Smooth muscle cell (in vitro differentiated cells): ENCODE measurements around the gene TFEB. TPM values are rescaled to one million over a fixed set of nuclear protein-coding genes. Genes with fewer than 3 reads are reported as not detected.

Experiments
- DNase-seq: peaks from one replicate; lab custom pipeline; 2025; ENCODE audit not compliant: unreplicated experiment; lab: John Stamatoyannopoulos, UW
- H2AFZ ChIP-seq: fragments of 200-600 bp; sonication (generic); 2 replicates; pipeline ENCODE4 v1.6.0; 2016; ENCODE audit warnings: antibody characterized with exemption, low read depth, mild to moderate bottlenecking
- H3F3A ChIP-seq: fragments of 200-600 bp; sonication (generic); 2 replicates; pipeline ENCODE4 v1.6.0; 2017; ENCODE audit warnings: antibody characterized with exemption, low read depth
- H3K27ac ChIP-seq: fragments of 200-600 bp; sonication (generic); 2 replicates; pipeline ENCODE4 v1.5.1; 2016; ENCODE audit warnings: low read depth, mild to moderate bottlenecking
- H3K27me3 ChIP-seq: fragments of 200-600 bp; sonication (generic); 2 replicates; pipeline ENCODE4 v1.6.1; 2016; ENCODE audit warnings: low read depth, mild to moderate bottlenecking
- H3K36me3 ChIP-seq: fragments of 200-600 bp; sonication (generic); 2 replicates; pipeline ENCODE4 v1.5.1; 2016; ENCODE audit warnings: low read depth
- H3K4me1 ChIP-seq: fragments of 200-600 bp; sonication (generic); 2 replicates; pipeline ENCODE4 v1.5.1; 2016; ENCODE audit warnings: low read depth
- H3K4me2 ChIP-seq: fragments of 200-600 bp; sonication (generic); 2 replicates; pipeline ENCODE4 v1.6.0; 2016; ENCODE audit warnings: mild to moderate bottlenecking
- H3K4me3 ChIP-seq: fragments of 200-600 bp; sonication (generic); 2 replicates; pipeline ENCODE4 v1.5.1; 2016; ENCODE audit warnings: mild to moderate bottlenecking
- H3K79me2 ChIP-seq: fragments of 200-600 bp; sonication (generic); 2 replicates; pipeline ENCODE4 v1.6.0; 2016; ENCODE audit warnings: low read depth, mild to moderate bottlenecking
- H3K9ac ChIP-seq: fragments of 200-600 bp; sonication (generic); 2 replicates; pipeline ENCODE4 v1.6.0; 2016; ENCODE audit warnings: low read depth
- H3K9me3 ChIP-seq: fragments of 200-600 bp; sonication (generic); replicated peaks from 2 replicates; pipeline ENCODE4 v1.5.1; 2016; ENCODE audit warnings: low read depth
- H4K20me1 ChIP-seq: fragments of 200-600 bp; sonication (generic); 2 replicates; pipeline ENCODE4 v1.6.0; 2016; ENCODE audit warnings: low read depth
- WGBS: methylation state at CpG from one replicate; pipeline ENCODE4 v1.1.7; 2016; ENCODE audit warnings: low lambda C conversion rate; 5-methylcytosine and 5-hydroxymethylcytosine counted together
- polyA plus RNA-seq: library from polyadenylated mRNA; unstranded; fragments of >200 nt; fragmentation: Nextera tagmentation; extraction: Ambion mirVana; gene quantifications from 2 replicates; pipeline ENCODE4 v1.2.1, GENCODE V29; 2016
- total RNA-seq: library from RNA; depleted of rRNA; stranded (reverse); fragments of >200 nt; gene quantifications from 2 replicates; pipeline ENCODE4 v1.2.3, GENCODE V29; 2014
- TF ChIP-seq, protein P1 (sequence below): fragments of 200-600 bp; sonication (generic); IDR thresholded peaks from 2 replicates; pipeline ENCODE4 v1.5.1; 2017; ENCODE audit warnings: borderline replicate concordance, mild to moderate bottlenecking, antibody characterized with exemption; ENCODE audit not compliant: insufficient read depth, poor library complexity, severe bottlenecking

Gene TFEB
- total and polyA plus RNA-seq, 2 experiments from 2014 or later = 15.3 to 15.7 TPM

DNA sequence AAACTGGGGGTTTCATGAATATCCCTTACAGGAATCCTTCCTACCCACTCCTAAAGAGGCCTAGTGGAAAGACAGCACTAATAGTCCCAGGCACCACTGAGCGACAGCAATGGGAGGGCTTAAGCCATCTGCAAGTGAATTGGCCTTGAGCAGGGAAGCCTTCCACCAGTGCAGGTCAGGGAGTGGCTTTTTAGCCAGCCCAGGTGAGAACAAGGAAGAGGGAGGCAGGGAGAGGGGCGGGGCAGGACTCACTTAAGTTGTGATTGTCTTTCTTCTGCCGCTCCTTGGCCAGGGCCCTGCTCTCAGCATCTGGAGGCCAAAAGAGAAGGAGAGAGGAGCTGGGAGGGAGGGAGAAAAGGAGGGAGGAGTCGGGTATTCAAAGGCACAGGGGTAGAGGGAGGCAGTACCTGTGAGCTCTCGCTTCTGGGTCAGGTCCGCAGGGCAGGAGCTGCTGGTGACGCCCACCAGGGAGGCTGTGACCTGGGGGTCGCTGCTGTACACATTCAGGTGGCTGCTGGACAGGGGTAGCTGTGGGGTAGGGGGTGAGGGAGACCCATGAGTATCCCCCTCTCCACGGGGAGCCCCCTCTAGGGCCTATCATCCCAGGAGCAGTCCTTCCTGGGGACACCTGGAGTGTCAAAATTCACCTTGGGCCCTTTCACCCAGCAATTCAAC, 47.8 kb downstream of the TFEB start:
- no peaks in the 10 kb centered on the region for H3F3A ChIP-seq
- TF ChIP-seq, protein P1, sequence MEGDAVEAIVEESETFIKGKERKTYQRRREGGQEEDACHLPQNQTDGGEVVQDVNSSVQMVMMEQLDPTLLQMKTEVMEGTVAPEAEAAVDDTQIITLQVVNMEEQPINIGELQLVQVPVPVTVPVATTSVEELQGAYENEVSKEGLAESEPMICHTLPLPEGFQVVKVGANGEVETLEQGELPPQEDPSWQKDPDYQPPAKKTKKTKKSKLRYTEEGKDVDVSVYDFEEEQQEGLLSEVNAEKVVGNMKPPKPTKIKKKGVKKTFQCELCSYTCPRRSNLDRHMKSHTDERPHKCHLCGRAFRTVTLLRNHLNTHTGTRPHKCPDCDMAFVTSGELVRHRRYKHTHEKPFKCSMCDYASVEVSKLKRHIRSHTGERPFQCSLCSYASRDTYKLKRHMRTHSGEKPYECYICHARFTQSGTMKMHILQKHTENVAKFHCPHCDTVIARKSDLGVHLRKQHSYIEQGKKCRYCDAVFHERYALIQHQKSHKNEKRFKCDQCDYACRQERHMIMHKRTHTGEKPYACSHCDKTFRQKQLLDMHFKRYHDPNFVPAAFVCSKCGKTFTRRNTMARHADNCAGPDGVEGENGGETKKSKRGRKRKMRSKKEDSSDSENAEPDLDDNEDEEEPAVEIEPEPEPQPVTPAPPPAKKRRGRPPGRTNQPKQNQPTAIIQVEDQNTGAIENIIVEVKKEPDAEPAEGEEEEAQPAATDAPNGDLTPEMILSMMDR = no peak
- H3K4me2 ChIP-seq = no peak overlapping the region
- DNase-seq = no peak
- no peak overlapping the region for H3K4me3 ChIP-seq
- H3K27me3 ChIP-seq = no peaks in the 10 kb centered on the region
- H3K36me3 ChIP-seq = no peaks in the 10 kb centered on the region
- H2AFZ ChIP-seq = no peak overlapping the region
- 69% methylated on average over 9 of the region's 9 CpGs for WGBS
- no peaks in the 10 kb centered on the region for H3K79me2 ChIP-seq
- peaks cover 5% of the 10 kb centered on the region for H3K4me1 ChIP-seq
- H3K9me3 ChIP-seq = no peaks in the 10 kb centered on the region
- H4K20me1 ChIP-seq = no peaks in the 10 kb centered on the region
- no peak overlapping the region for H3K9ac ChIP-seq
- H3K27ac ChIP-seq = no peak overlapping the region

DNA sequence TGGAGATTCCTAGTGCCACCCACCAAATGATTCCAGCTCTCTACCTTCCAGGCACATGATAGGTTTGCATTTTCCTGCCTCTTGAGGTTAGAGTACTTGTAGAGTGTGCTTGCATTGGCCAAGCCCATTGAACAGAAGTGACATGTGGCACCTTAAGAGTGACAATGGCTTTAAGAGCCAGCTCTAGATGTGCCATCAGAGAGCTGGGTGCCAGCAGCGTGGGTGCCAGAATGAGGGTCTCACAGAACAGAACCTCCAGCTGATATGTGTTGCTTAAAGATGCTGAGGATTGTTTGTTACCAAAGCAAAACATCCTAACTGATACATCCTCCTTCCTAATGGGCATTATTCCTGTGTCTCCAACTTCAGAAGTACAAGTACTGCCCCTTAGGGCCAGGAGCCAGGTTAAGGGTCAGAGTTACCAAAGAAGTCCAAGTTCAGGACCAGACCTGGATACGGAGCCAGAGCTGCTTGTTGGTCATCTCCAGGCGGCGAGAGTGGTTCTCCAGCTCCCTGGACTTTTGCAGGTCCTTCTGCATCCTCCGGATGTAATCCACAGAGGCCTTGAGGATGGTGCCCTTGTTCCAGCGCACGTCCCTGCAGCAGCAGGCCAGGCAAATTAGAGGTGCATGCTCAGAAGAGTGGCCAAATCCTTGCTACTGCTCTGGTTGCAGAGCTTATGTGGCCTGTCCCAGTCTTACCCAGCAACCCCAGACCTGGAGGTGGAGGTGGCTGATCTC, 49.6 kb downstream of the TFEB start:
- no peaks in the 10 kb centered on the region for H3K27me3 ChIP-seq
- no peaks in the 10 kb centered on the region for H4K20me1 ChIP-seq
- H3K27ac ChIP-seq = no peak overlapping the region
- no peak overlapping the region for H3K9ac ChIP-seq
- DNase-seq = no peak
- no peak overlapping the region for H3K4me3 ChIP-seq
- peaks cover 8% of the 10 kb centered on the region for H3K4me1 ChIP-seq
- TF ChIP-seq, protein P1 = no peak
- no peaks in the 10 kb centered on the region for H3K79me2 ChIP-seq
- no peaks in the 10 kb centered on the region for H3F3A ChIP-seq
- H2AFZ ChIP-seq = no peak overlapping the region
- 94% methylated on average over 7 of the region's 7 CpGs for WGBS
- no peak overlapping the region for H3K4me2 ChIP-seq
- no peaks in the 10 kb centered on the region for H3K36me3 ChIP-seq
- no peaks in the 10 kb centered on the region for H3K9me3 ChIP-seq

DNA sequence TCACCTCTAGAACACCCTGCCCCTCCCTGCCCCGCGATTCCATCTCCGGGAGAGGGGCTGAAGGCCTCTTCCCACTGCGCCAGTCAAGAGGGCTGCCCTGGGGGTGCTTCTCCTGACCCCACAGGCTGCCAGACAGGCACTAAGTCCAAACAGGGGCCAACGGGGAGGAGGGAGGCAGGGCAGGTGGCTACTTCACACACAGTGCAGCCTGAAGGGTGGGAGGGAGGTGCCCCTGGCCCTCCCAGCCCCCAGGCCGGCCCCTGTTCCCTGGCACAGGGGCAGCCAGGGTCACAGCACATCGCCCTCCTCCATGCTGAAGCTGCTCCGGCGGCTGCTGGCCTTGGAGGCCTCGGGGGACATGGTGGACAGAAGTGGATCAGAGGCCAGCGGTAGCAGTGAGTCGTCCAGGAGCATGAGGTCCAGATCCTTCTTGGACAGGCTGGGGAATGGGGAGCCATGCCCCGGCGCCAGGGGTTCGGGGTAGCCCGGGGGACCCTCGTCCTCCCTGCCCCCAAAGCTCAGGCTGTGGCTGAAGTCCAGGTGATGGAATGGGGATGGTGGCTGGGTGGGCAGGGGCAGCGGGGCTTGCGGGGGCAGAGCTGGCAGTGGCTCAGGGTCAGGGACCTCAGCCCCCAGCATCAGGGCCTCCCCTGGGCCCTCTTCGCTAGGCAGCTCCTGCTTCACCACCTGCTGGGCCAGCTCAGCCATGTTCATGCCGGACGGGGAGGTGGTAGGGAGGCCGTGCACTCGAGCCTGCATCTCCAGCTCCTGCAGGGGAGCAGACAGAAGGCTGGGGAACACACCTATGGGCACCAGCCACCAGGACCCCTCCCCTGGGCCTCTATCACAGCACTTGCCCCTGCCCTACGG, 50.9 kb downstream of the TFEB start:
- no peak overlapping the region for H3K4me2 ChIP-seq
- TF ChIP-seq, protein P1 = no peak
- H3K79me2 ChIP-seq = no peaks in the 10 kb centered on the region
- WGBS = 89% methylated on average over 22 of the region's 25 CpGs
- DNase-seq = no peak
- H3F3A ChIP-seq = no peaks in the 10 kb centered on the region
- H3K9me3 ChIP-seq = no peaks in the 10 kb centered on the region
- no peaks in the 10 kb centered on the region for H4K20me1 ChIP-seq
- no peaks in the 10 kb centered on the region for H3K27me3 ChIP-seq
- H3K9ac ChIP-seq = no peak overlapping the region
- H3K36me3 ChIP-seq = no peaks in the 10 kb centered on the region
- no peak overlapping the region for H3K4me3 ChIP-seq
- no peak overlapping the region for H2AFZ ChIP-seq
- H3K27ac ChIP-seq = no peak overlapping the region
- H3K4me1 ChIP-seq = peaks cover 8% of the 10 kb centered on the region
